GM21526 (cell line): ENCODE measurements around the gene ERBB4.

ENCODE experiments used
- ATAC-seq: cut with Tn5 transposase; IDR thresholded peaks from one replicate; pipeline ENCODE4 v1.9.1; 2021; ENCODE audit warnings: moderate library complexity; ENCODE audit not compliant: unreplicated experiment, low FRiP score

The ERBB4 gene

DNA sequence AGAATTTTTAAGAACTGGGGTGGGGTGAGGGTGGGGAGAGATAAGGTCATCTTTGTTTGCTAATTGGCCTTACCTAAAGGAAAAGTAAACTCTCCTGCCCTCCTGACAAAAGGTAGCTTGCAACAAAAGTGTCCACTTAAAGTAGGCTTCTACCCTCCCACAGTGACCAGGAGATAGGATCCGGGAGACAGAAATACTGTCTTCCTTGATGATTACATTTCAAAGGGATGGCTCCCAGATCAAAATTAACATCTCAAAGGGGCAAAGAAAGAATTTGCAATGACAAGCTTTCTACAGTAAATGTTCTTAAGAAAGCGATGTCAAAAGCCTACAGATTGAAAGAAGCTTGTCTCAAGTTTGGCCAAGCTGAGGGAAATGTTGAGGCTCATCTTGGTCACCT is 1206.9 kb downstream of the ERBB4 start:
- ATAC-seq, result no peak

DNA sequence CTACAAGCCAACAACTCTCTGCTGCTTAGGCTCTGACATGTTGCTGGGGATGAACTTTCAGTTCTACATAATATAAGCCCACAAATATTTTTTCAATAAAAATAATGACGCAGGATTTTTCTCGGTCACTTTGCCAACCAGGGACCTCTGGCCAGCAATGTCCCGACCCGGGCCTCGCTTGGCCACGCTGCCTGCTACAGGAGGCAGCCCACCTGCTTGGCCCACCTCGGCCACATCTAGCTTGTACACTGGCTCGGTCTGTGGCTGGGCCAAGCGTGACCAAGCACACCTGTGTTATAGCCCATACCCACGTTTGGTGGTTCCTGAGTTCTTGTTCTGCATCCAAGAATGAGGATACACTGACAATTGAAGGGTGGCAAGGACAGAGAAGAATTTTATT is 1208.7 kb downstream of the ERBB4 start:
- ATAC-seq, result no peak

DNA sequence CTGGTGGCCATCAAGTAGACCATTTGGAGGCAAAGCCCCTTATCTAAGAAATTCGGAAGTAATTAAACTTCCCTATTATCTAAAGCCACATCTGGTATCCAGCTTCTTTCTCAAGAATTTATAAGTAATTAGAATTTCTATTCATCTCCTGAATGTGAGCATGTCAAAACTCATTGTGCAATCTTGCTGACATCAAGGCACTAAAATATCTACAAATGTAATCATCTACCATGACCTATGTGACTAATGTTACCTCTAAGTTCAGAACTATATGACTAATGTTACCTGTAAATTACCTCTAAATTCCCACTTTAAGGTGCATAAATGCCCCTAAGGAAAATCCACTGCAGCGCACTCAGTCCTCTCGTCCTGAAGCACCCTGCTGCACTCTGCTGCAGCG is 1209.2 kb downstream of the ERBB4 start:
- ATAC-seq, result no peak

DNA sequence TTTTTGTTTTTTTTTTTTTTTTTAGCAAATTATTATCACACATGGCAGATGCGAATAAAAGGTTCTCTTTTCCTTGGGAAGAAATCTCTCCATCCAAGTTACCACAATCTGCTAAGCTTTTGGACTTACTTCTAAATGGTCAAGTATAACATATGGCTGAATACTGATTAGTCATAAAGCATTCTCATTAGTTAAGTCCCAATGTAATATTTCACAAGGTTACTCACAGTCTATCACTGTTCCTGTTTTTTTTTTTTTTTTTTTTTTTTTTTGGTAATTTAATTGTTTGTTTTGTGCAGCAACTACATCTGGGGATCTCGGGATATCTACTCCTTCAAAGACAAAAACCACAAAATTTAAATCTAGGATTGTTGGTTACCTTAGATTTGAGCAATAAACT is 1210.5 kb downstream of the ERBB4 start:
- ATAC-seq, result no peak
